LNCAP (cell line): ENCODE data around the gene DBF4B.

Source experiments
- TF ChIP-seq, protein P1 (sequence below): fragments of 450-650 bp; IDR thresholded peaks from 2 replicates; pipeline ENCODE4 v1.5.1; 2017; ENCODE audit warnings: mild to moderate bottlenecking

DBF4B gene

DNA sequence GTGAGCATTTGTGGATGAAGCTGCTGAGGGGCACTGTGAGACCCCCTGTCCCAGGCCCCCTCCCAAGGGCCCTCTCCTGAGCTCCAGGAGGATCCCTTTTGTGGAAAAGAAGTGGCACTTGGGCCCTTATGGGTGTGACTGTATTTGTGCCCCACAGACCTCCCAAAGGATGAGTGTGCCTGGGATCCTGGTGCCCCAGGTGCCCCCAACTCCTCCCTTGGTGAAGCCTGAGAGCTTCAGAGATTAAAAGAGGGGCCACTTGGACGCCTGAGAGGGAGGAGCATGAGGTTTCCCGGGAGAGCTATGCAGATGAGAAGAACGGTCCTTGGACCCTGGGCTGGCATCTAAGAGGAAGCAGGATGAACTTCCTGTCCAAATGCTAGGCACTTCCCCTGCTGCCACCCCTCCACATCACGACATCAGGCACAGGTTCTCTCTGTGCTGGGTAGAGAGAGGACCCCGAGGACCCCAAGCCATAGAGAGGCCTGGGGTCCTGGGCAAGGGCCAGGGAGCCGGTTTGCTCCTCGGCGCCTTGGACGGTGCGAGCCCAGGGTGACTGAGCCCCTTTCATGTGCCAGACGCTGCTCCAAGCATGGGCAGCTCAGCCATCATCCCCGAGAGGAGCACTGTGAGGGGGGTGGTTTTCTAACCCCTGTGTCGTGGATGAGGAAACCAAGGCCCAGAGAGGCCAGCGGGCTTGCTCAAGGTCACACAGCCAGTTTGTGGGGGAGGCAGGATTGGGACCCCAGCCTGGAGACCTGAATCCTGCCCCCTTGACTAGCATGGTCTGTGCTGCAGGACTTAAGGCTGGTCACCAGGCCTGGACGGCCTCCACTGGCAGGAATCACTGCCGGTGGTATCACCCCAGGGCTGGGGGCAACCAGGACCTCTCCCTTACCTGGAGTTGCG, 44.7 kb downstream of the DBF4B start:
- TF ChIP-seq, protein P1, sequence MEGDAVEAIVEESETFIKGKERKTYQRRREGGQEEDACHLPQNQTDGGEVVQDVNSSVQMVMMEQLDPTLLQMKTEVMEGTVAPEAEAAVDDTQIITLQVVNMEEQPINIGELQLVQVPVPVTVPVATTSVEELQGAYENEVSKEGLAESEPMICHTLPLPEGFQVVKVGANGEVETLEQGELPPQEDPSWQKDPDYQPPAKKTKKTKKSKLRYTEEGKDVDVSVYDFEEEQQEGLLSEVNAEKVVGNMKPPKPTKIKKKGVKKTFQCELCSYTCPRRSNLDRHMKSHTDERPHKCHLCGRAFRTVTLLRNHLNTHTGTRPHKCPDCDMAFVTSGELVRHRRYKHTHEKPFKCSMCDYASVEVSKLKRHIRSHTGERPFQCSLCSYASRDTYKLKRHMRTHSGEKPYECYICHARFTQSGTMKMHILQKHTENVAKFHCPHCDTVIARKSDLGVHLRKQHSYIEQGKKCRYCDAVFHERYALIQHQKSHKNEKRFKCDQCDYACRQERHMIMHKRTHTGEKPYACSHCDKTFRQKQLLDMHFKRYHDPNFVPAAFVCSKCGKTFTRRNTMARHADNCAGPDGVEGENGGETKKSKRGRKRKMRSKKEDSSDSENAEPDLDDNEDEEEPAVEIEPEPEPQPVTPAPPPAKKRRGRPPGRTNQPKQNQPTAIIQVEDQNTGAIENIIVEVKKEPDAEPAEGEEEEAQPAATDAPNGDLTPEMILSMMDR, result no peak

DNA sequence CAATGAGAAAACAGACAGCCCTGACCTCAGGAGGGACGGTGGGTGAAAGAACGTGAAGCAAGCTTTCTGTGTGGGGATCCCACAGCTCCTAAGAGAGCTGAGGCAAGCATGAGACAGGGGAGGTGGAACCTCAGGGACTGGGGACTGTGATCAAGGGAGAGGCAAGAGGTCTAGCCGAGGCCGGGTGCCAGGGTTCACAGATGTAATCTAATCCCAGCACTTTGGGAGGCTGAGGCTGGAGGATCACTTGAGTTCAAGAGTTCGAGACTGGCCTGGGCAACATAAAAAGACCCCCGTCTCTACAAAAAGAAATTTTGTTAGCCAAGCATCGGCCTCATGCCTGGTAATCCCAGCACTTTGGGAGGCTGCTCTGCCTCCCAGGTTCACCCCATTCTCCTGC, 45.8 kb downstream of the DBF4B start:
- TF ChIP-seq, protein P1, result no peak

DNA sequence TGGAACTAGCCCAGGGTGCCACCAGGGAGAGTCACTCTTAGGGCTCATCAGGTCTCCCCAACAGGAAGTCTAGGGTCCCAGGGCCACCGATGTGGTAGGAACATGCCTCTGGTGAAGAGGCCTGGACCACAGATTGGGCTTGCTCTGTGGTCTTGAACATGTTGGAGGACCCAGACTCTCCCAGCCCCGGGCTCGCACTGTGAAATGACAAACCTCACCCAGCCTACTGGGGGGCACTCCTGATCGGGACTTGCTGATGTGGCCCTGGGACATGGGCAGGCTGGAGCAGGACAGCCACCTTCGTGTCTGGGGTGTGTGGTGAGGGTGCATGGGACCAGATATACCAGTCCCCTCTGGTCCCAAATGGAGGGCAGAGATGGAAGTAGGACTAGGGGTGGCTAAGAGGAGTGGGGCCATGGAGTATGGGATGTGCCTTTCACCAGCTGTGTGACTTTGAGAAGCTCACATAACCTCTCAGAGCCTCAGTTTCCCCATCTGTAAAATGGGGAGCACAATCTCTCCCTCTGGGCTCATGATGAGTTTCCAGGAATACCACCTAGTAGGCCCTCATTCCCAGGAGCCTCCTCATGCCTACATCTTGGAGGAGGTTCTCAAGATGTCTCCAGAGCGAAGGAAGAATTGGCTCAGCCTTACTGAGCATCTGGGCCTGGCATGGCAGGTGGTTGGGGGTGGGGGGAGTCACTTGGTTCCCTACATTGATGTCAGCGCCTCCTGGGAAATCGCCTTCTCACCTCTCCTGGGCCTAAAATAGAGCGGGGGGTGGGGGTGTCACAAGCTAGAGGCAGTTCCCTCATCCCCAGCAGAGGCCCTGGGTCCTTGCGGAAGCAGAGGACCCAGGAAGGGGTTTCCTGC, 48.8 kb downstream of the DBF4B start:
- TF ChIP-seq, protein P1, result no peak

DNA sequence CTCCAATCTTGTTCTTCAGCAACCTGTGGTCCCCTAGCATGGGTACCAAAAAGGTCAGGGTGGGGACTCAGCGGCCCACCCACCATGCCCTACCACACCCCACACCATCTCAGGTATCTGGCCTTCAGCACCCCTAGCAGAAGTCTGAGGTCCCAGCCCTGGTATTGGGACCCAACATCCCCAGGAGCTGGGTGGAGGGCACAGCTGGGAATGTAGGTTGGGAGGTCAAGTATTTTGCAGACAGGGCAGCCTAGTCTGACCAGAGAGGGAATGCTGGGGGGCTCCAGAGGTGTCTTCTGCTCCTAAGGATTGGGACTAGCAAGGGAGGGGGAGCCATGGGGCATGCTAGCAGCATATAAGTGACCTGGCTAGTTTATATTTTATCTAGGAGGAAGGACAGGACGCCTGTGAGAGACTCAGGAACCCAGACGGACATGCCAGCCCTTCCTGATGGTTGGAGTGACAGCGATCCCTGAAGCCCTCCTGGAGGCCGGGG, 49.5 kb downstream of the DBF4B start:
- TF ChIP-seq, protein P1, result no peak

DNA sequence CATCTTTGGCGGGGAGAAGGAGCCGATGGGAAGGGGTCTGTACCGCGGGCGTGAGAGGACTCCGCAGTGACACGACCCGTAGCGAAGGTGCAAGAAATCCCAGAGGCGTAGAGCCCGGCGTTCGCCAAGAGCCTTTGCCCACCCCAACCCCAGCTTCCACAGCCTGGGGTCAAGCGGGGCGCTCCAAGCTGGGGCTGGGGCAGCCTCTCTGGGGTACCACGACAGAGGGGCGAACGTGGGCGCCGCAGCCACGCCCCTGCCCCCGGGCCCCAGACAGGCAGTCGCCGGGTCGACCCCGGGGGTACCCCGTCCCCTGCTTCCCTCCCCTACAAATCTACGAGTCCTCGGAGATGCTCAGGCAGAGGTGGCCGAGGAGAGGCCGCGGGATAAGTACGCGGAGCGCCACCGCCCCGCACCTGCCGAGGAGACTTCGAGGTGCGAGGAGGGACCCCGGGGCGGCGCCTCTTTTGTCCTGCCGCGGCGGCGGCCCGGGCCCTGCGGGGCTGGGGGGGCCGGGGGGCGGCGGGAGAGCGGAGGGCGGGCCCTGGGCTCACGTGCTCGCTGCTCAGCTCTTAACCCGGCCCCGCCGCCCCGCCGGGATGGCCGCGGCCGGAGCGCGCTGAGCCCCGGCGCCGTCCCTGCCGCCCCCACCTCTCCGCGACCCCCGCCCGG, 50.1 kb downstream of the DBF4B start, which contains the start of gene ADAM11:
ADAM11 (plus strand) TSS at position 575 of the 672 bp plus-strand sequence. CDS start 212 bp downstream, outside the sequence.
- TF ChIP-seq, protein P1, result no peak

DNA sequence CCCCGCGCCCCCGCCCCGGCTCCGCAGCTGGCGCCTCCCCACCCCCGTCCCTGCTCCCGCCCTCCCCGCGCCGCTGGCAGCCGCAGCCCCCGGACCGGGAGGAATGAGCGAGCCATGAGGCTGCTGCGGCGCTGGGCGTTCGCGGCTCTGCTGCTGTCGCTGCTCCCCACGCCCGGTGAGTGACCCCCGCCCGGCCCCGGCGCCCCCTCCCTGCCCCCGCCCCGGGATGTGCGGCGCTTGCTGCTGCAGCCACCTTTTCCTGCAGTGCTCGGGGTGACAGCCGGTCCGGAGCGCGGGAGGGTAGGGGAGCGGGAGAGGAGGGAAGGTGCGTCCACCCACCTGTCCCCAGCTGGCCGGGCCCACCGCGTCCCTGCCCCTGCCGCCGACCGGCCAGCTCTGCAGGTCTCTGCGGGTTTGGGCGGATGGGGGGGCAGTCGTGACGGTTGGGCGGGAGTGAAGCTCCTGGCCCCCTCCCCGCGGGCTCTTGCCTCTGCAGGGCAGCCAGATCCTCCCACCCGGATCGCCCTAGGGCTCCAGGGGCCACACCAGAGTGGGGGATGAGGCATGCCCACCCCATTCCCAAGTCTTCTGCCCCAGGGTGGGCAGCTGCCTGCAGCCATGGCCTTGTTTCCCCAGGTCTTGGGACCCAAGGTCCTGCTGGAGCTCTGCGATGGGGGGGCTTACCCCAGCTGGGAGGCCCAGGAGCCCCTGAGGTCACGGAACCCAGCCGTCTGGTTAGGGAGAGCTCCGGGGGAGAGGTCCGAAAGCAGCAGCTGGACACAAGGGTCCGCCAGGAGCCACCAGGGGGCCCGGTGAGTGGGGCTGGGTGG, 50.8 kb downstream of the DBF4B start:
- TF ChIP-seq, protein P1, result no peak
